GM19043 (cell line): Measurements from ENCODE around the gene EVPL.
"Not testable (repeated sequence)": the region's sequence is repeated elsewhere in the genome, so short reads cannot be mapped to it uniquely, and the experiment has no call there.

Source experiments
- ATAC-seq: cut with Tn5 transposase; IDR thresholded peaks from one replicate; pipeline ENCODE4 v1.9.1; 2021; ENCODE audit warnings: low read depth; ENCODE audit not compliant: unreplicated experiment

Gene EVPL

DNA sequence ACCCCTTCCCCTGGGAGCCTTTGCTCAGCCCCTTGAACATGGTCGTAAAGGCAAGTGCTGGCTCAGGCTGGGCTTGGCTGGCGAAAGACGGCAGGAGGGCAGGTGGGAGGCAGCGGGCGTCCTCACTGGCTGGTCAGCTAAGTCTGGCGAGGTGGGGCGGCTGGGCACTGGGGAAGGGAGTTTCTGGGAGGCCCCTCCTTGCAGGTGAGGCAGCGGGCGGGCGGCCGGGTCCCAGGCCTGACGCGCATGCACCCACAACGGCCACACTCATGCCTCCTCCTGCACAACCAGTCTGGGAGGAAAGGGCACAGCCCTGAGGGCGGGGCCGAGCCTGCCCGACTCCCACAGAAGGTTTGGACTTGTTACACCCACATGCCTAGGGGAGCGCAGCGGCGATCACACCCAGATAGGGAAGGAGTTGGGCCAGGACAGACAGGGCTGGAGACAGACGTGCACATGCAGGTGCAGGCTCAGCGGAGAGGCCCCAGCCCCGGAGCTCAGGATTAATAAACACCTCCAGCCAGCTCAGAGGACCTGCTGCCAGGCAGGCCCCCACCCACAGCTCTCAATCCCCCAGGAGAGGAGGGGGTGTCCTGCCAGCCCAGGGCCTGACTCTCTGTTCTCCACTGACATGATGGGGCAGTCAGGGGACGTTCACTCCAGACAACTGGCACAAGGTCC, at the start of gene EVPL:
Gene EVPL, minus strand, starts transcription at position 148 of the 681 bp plus-strand sequence. Its CDS starts 108 bp downstream, at position 40.
- ATAC-seq = no peak

DNA sequence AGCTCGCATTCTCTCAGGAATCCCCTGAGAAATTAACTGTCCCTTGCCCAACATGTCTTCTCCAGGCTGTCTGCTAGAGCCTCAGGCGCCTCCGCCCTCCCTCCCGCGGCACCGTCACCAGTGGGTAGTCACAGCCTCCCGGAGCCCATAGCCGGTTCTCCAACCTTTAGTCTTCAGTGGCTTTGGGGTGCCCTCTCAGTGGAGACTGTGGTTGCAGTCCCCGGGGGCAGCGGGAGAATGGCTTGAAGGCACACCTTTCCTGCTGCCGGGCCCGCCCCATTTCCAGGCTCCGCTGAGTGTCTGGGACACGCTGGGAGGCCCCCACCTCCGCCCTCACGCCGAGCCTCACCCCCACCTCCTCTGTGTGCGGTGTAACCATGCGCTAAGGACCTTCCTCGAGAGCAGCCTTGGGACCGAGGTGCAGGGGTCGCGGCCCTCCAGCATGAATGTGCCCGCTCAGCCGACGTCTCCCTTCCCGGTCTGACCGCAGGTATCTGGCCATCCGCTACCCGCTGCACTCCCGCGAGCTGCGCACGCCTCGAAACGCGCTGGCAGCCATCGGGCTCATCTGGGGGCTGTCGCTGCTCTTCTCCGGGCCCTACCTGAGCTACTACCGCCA, 49.1 kb upstream of the EVPL start:
- ATAC-seq = no peak

DNA sequence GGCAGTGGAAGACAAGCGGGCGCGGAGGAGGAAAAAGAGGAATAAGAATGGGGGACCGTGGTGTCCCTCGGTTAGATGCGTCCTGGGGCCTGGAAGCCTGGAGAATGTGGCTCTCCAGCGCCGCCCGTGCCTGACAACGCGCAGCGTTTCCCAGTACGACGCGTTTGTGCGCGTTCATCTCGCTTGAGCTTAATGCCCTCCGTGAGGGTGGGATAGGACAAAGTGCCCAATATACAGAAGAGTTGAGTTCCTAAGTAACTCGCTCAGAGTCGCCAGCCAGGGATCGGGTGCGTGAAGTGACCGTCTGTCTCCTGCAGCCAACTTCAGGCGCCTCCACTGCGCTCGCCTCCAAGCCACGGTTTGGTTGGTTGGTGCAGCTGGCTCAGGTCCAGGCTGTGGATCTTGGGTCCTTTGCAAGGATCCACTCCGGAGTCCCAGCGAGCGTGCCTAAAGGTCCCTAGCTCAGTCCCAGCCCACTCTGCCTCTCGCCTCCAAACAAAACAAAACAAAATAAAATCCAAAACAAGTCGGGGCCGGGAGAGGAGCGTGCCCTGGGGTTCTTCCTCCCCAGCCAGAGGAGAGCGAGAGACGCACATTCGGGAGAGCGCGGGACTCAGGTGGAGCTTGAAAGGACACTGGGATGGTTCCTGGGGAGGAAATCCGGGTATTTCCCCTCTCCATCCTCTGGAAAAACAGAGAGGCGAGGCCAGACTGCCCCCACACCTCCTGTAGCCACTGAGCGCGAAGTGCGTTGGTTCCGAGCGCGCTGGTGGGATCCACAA, 48.4 kb upstream of the EVPL start:
- no peak for ATAC-seq

DNA sequence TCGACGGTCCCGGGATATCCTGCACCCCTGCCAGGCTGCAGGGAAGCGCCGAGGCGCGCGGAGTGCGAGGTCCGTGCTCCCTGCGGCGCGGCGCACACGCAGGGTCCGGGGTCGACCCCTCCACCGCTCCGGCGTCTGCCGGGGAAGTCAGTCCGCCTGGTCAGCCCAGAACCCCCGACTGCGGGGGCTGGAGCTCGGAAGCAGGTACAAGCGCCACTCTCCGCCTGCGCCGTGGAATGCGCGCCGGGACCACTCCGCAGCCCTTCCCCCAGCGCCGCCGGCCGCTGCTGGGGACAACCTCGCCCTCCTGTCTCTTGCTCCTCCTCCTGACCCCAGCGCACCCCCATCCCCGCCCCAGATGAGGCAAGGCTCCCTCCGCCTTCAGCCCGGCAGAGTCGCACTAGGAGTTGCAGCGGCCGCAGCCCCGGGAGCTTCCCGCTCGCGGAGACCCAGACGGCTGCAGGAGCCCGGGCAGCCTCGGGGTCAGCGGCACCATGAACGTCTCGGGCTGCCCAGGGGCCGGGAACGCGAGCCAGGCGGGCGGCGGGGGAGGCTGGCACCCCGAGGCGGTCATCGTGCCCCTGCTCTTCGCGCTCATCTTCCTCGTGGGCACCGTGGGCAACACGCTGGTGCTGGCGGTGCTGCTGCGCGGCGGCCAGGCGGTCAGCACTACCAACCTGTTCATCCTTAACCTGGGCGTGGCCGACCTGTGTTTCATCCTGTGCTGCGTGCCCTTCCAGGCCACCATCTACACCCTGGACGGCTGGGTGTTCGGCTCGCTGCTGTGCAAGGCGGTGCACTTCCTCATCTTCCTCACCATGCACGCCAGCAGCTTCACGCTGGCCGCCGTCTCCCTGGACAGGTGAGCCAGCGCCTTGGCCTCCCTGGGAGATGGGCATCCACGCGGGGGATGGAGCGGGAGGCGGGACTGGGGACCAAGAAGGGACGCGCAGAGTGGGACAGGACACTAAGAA, 47.6 kb upstream of the EVPL start, which contains the start of gene GALR2:
Gene GALR2, plus strand, starts transcription at position 392 of the 974 bp plus-strand sequence. Its CDS starts 103 bp downstream, at position 495.
- ATAC-seq = no peak

DNA sequence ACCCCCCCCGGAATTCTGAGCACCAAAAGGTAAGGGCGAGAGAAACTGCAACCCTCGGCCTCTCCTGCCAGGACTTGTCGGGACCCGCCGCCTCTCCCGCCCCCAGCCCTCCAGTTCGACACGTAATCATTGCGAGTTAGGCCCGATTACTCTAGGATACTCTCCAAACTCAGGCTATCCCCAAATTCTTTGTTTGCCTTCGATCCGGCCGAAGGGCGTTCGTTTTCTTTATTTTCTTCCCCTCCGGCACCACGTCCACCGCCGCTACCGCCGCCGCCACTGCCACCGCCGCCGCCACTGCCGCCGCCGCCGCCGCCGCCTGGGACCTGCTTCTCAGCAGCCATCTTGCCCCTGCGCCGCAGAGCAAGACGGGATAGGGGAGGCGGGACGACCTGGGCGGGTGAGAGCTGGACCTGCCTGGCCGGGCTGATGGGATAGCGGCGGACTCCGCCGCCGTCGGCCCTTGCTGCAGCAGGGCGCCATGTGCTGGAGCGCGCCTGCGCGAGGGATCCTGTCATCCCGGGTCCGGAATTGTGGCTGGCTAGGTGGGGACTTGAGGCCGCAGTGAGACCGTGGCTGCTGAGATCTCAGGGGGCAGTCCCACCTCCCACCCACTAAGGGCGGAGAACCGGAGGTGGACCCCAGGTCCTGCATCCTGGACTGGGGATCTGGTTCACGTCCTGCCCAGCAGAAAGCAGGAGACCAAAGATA, 45.2 kb upstream of the EVPL start, which contains the start of gene SRP68:
Gene SRP68, minus strand, starts transcription at position 370 of the 711 bp plus-strand sequence. Its CDS starts 26 bp downstream, at position 344.
- ATAC-seq = peak; percentile 81

DNA sequence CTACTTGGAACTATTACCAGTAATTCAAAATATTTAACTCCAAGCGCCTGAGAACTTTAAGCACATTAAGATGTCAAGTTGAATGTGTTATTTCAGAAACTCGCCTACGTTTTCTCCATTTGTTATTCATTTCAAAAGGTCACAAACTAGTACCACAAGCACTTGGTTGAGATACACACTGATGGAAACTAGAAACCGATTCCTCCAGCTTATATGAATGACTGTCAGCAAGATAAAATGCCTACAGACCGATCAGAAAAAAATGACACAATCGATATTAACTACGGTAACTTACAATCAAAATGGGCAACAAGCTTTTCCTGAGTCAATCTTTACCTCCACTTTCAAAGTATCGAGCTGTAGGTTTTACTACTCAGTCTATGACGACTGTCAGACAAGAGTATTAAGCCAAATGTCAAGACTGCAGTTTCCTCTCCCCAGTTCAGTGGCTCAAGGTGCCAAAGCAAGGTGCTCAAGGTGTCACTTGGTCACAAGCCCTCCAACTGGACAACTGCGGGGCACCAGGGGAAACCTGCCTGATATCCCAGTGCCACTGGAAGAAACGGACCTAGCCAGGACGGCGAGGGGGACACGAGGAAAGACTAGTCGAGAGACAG, 44.5 kb upstream of the EVPL start:
- no peak for ATAC-seq

DNA sequence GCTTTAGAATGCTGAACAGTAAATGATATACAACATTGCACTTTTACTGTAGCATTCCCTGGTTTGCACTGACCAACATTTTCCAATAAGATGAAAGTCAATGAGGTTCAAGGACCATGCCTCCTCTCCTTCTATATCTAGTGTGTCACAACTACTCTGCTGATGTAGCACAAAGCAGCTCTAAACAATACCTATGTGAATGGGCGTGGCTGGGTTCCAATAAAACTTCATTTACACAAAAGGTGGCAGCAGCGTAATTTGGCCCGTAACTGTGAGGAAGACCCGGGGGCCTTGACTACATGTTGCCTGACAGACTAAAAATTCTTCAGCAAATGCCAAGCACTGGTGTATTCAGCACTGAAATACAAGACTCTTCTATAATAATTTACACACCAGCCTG, 38.7 kb upstream of the EVPL start:
- no peak for ATAC-seq

DNA sequence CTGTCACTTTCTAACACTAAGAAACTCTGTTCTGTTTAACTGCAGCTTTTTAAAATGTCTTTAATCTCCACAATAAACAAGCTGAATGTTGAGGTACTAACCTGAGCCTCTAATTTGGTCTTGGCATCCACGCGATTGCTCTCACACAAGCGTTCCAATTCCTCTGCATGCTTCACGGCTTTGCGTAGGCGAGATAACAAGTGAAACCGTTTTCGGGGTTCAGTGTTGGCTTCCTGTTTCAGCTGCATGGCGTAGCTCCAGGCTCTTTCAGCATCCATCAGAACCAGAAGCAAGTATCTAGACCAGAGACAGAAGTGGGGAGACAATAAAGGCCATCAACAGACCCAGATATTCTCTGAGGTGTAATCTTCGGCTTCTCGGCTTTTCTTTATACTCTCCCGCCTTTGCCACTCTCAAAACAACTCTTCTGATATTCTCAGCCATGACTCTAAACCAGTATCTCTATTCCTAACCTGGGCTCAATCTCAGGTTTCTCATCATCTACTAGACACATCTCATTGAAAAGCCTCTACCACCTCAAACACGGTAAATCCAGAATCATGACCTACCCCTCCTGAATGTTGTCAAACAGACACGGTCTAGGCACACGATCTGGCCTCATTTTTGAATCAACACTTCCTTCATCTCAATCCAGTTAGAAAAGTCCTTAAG, 36.9 kb upstream of the EVPL start:
- no peak for ATAC-seq

DNA sequence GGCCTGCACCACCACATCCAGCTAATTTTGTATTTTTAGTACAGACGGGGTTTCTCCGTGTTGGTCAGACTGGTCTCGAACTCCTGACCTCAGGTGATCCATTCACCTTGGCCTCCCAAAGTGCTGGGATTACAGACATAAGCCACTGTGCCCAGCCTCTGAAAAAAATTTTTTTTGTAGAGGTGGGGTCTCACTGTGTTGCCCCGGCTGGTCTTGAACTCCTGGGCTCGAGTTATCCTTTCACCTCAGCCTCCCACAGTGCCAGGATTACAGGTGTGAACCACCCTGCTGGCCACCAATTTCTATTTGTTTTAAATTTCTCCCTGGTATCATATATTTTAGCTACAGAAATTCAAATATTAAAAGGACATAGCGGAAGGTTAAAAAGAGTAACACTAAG, 31.2 kb upstream of the EVPL start:
- not testable (repeated sequence) for ATAC-seq

DNA sequence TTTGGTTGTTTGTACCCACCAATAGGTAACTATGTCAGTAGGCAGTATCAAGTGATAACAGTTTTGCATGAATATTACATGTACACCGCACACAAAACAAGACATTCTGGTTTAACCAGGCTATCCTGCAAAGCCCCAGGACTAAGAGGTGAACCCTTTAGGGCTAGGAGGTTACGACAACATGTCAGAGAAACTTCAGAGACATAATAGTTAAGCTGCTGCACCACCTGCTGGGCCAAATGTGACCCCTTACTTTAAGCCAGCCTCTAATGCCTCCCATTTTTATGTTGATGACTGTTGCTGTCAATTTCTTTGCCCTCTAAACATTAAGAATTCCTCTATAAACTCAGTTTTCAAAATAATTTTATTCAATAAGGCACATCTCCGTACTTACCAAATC, 29.8 kb upstream of the EVPL start:
- ATAC-seq = no peak

DNA sequence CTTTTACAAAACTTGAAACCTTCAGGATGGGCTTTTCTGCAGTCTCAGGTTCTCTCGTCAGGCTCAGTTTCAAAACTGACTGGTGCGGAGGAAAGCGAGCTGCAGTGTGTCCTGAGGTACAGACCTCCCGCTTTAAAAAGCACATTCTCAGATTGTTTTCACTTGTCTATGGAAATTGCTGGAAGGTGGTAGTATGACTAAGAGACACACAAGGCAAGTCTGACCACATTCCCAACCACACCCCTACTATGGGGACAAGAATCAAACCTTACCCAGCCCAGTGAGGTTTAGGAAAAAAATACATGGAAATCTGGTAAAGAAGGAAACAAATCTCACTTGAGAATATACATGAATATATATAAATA, 27.0 kb upstream of the EVPL start:
- no peak for ATAC-seq

DNA sequence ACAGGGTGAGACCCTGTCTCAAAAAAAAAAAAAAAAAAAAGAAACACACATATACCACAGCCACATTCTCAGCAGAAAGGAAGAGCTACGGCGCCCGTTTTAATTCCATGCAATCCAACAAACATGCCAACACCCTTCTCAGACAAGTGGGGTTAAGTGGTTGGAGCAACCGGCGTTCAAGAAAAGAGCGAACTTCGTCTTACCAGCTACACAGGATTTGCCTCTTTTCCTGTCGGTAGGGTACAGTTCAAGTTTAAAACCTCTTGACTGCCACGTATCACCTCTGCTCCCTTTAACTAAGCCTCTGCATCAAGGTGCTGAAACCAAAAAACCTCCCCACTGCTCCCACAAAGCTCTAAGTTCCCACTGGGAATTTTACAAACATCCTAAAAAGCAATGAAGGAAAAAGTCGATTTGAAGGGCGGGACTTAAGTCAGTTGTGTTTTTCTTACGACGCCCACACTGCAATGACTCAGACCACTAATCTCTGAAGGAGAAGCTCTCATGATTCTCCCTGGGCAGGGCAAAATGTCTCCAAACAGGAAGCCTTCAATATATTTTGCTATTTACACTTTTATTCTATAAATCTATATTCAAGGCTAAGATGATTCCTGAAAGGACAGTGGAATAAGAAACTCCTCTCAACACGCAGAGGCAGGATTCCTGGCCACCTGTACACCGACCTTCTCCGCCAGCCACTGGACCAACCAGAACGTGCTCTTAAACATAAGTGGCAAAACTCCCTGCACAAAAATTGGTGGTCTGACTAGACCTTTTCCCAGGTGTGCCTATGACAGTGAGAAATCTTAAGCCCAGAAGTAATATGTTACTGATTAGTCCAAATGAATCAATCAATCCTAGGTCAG, 26.4 kb upstream of the EVPL start:
- ATAC-seq = no peak

DNA sequence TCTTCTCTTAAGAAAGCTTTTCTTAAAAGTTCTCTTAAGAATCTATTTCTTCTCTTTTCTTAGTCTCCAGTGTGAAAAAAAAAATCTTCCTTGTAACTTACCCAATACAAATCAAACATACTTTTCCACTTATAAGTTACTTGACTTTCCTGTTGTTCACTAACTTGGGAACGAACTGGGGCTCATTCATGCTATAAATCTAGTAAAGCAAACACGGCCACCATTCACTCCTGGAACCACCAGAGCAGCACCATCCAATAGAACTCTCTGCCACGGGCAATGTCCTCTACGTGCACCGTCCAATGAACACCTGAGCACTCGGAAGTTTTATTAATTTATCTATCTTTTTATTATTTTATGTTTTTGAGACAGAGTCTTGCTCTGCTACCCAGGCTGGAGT, 24.5 kb upstream of the EVPL start:
- ATAC-seq = no peak

DNA sequence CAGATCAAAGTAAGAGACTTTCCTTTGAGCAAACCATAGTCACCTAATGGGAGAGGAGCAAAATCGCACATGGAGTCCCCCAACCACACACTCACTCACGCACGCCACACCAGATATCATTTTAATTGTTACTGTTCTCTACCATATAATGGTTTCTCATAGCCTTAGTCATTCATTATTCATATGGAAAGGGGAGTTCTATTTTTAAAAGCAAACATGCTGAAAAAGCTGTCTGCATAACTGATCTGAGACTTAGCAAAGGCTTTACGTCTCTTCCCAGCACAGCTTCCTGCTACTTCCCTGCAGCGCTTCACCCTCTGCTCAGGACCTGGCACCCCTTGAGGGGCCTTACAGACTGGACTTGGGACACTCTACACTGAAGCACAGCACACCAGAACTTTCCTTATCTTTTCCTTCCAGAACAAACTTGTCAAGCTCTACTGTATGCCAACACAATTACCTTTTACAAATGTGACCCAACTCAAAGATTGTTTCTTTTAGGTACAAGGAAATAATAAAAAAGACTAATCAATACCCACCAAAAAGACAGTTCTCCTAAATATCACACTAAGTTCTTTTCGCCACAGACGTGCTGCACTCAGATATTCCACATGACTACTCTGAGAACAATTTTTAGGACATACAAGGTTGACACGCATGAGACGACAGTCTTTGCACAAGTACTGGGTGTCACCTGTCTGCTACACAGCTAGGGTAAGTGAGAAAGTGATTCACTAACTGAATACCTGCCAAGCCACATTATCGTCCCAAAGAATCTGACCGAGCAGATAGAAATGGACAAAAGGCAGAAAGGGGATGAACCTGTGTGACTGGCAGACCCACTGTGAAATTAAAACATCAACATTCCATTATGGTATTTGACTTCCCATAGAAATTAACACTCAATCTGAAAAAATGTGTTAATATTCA, 23.7 kb upstream of the EVPL start:
- ATAC-seq = no peak

DNA sequence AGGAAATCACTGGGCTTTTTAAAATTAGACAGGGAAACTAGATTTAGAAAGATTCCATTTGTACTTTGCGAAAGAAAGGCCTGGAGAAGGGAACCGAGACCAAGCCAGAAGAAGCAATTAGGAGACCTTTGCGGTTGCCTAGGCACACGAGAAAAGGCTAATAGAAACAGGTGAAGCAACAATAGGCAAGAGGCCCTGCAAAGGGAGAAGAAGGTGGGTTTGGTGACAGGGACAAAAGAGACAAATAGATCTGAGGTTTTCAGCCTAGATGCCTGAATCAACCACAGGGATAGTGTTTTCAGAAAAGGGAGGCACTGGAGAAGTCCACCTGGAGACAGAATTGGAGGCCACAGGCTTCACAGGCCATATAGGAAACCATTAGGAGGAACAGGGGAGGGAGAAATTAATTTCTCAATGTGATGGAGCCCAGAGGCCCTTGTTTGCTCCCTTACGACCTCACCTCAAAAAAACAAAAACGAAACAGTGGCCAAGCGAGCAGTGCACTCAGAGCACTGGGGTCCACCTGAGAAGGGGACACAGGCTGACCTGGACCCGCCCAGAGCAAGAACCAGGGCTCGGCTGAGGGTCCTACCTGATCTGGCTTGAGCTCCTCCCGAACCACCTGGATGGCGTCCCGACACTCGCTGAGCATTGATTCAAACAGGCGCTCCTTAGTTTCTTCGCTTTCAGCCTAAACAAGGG, 22.9 kb upstream of the EVPL start:
- no peak for ATAC-seq

DNA sequence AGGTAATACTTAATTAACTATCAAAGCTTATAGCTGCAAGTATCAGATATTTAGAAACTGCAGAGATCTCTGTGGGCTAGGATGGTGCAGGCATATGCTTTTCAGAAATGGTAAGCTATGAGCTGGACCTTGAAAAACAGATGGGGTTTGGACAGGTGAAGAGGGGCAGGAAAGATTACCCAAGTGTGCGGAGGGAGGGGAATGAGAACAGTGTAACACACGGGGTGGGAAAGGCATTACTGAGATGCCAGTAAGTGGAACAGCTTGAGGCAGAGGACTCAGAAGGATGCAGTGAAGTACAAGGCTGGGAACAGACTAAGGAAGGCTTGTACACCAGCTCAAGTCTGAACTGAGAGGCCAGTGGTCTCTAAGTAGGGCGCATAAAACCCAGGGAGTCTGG, 22.1 kb upstream of the EVPL start:
- no peak for ATAC-seq
